H9 (cell line): ENCODE measurements around the gene PROCA1. TPM values are rescaled to one million over a fixed set of nuclear protein-coding genes. Genes with fewer than 3 reads are reported as not detected.

Experiments
- DNase-seq: peaks from one replicate; pipeline ENCODE4 v3.0.0-alpha.2; 2017
- H2AFZ ChIP-seq: one replicate; pipeline ENCODE4 v1.6.1; 2013; ENCODE audit warnings: mild to moderate bottlenecking, low read length, control low read depth, moderate library complexity
- H2AK5ac ChIP-seq: 2 replicates; pipeline ENCODE4 v1.6.1; 2013; ENCODE audit warnings: low read length, control low read depth, mixed read lengths; ENCODE audit not compliant: insufficient read length
- H2BK120ac ChIP-seq: one replicate; pipeline ENCODE4 v1.6.1; 2013; ENCODE audit warnings: low read depth, mild to moderate bottlenecking, low read length, control low read depth, inconsistent platforms; ENCODE audit not compliant: poor library complexity, severe bottlenecking
- H2BK12ac ChIP-seq: 2 replicates; pipeline ENCODE4 v1.6.1; 2013; ENCODE audit warnings: low read length, control low read depth, mixed read lengths, low read depth; ENCODE audit not compliant: insufficient read length
- H2BK15ac ChIP-seq: 2 replicates; pipeline ENCODE4 v1.6.1; 2013; ENCODE audit warnings: low read depth, low read length, control low read depth
- H2BK20ac ChIP-seq: one replicate; pipeline ENCODE4 v1.6.1; 2013; ENCODE audit warnings: low read depth, mild to moderate bottlenecking, low read length, control low read depth, inconsistent platforms; ENCODE audit not compliant: poor library complexity, severe bottlenecking
- H2BK5ac ChIP-seq: 2 replicates; pipeline ENCODE4 v1.6.1; 2013; ENCODE audit warnings: low read length, control low read depth, mixed read lengths; ENCODE audit not compliant: insufficient read length
- H3K14ac ChIP-seq: 2 replicates; pipeline ENCODE4 v1.6.1; 2013; ENCODE audit warnings: low read length, control low read depth; ENCODE audit not compliant: insufficient read depth
- H3K18ac ChIP-seq: 2 replicates; pipeline ENCODE4 v1.6.1; 2013; ENCODE audit warnings: low read depth, mild to moderate bottlenecking, mixed read lengths, low read length, control low read depth; ENCODE audit not compliant: insufficient read length
- H3K23ac ChIP-seq: 2 replicates; pipeline ENCODE4 v1.6.1; 2013; ENCODE audit warnings: low read length, control low read depth, mixed read lengths, low read depth; ENCODE audit not compliant: insufficient read length
- H3K23me2 ChIP-seq: 2 replicates; pipeline ENCODE4 v1.6.1; 2013; ENCODE audit warnings: low read depth, mild to moderate bottlenecking, mixed read lengths, low read length, control low read depth; ENCODE audit not compliant: insufficient read length, poor library complexity, severe bottlenecking
- H3K27ac ChIP-seq: 2 replicates; pipeline ENCODE4 v1.5.1; 2013; ENCODE audit warnings: low read length, control low read depth, mixed read lengths, low read depth; ENCODE audit not compliant: insufficient read length
- H3K27me3 ChIP-seq: 2 replicates; pipeline ENCODE4 v1.6.1; 2013; ENCODE audit warnings: low read length, control low read depth, inconsistent platforms; ENCODE audit not compliant: insufficient read depth
- H3K4ac ChIP-seq: 2 replicates; pipeline ENCODE4 v1.6.1; 2013; ENCODE audit warnings: low read depth, mild to moderate bottlenecking, control low read depth, inconsistent platforms, low read length, moderate library complexity
- H3K4me1 ChIP-seq: 2 replicates; pipeline ENCODE4 v1.6.1; 2013; ENCODE audit warnings: low read length, control low read depth, inconsistent platforms; ENCODE audit not compliant: insufficient read depth
- H3K4me2 ChIP-seq: 2 replicates; pipeline ENCODE4 v1.6.1; 2013; ENCODE audit warnings: low read length, control low read depth, mixed read lengths; ENCODE audit not compliant: insufficient read length, insufficient read depth
- H3K56ac ChIP-seq: 2 replicates; pipeline ENCODE4 v1.6.1; 2013; ENCODE audit warnings: low read depth, mild to moderate bottlenecking, mixed read lengths, low read length, control low read depth; ENCODE audit not compliant: insufficient read length
- H3K79me1 ChIP-seq: 2 replicates; pipeline ENCODE4 v1.6.1; 2013; ENCODE audit warnings: low read depth, mild to moderate bottlenecking, moderate library complexity, low read length, control low read depth, inconsistent platforms; ENCODE audit not compliant: insufficient read depth, poor library complexity, severe bottlenecking
- H3K79me2 ChIP-seq: 2 replicates; pipeline ENCODE4 v1.6.1; 2013; ENCODE audit warnings: low read length, control low read depth, inconsistent platforms; ENCODE audit not compliant: insufficient read depth
- H3K9ac ChIP-seq: 2 replicates; pipeline ENCODE4 v1.6.1; 2013; ENCODE audit warnings: low read length, control low read depth, mixed read lengths; ENCODE audit not compliant: insufficient read length; ENCODE audit errors: extremely low read depth
- H3K9me3 ChIP-seq: one replicate; pipeline ENCODE4 v1.6.1; 2013; ENCODE audit warnings: low read depth, low read length, inconsistent platforms; ENCODE audit not compliant: control insufficient read depth
- H3T11ph ChIP-seq: one replicate; pipeline ENCODE4 v1.6.1; 2013; ENCODE audit warnings: mild to moderate bottlenecking, low read length, control low read depth, inconsistent platforms
- H4K20me1 ChIP-seq: one replicate; pipeline ENCODE4 v1.6.1; 2013; ENCODE audit not compliant: control insufficient read depth, insufficient read length, insufficient read depth
- H4K5ac ChIP-seq: 2 replicates; pipeline ENCODE4 v1.6.1; 2013; ENCODE audit warnings: low read depth, mild to moderate bottlenecking, mixed read lengths, low read length, control low read depth; ENCODE audit not compliant: insufficient read length
- H4K8ac ChIP-seq: replicated peaks from 2 replicates; pipeline ENCODE4 v1.6.1; 2013; ENCODE audit warnings: low read length, control low read depth, mixed read lengths, low read depth; ENCODE audit not compliant: insufficient read length
- H4K91ac ChIP-seq: 2 replicates; pipeline ENCODE4 v1.6.1; 2013; ENCODE audit warnings: low read depth, mild to moderate bottlenecking, moderate library complexity, mixed read lengths, low read length, control low read depth; ENCODE audit not compliant: insufficient read length
- H3K27ac Mint-ChIP-seq, 3 experiments: 2 replicates in 2 of 3; 3 replicates in 1 of 3; pipeline ENCODE4 v1.8.0; 2020 to 2021; ENCODE audit warnings: mixed read lengths in 3 of 3, mild to moderate bottlenecking in 1 of 3, moderate library complexity in 1 of 3
- H3K27me3 Mint-ChIP-seq: 2 replicates; pipeline ENCODE4 v1.8.0; 2021; ENCODE audit warnings: low read depth, mild to moderate bottlenecking, moderate library complexity, mixed read lengths
- H3K36me3 Mint-ChIP-seq, 3 experiments: 2 replicates in 2 of 3; 3 replicates in 1 of 3; pipeline ENCODE4 v1.8.0; 2020 to 2021; ENCODE audit warnings: low read depth in 3 of 3, mixed read lengths in 3 of 3; ENCODE audit not compliant: insufficient read depth in 1 of 3
- H3K4me1 Mint-ChIP-seq, 2 experiments: 2 replicates each; pipeline ENCODE4 v1.8.0; 2020; ENCODE audit warnings: mixed read lengths in 2 of 2
- H3K4me3 Mint-ChIP-seq, 2 experiments: 2 replicates in 1 of 2; 3 replicates in 1 of 2; pipeline ENCODE4 v1.8.0; 2020 to 2021; ENCODE audit warnings: mild to moderate bottlenecking in 2 of 2, mixed read lengths in 2 of 2, moderate library complexity in 1 of 2
- H3K9me3 Mint-ChIP-seq, 2 experiments: 2 replicates in 1 of 2; 3 replicates in 1 of 2; pipeline ENCODE4 v1.8.0; 2020; ENCODE audit warnings: mild to moderate bottlenecking in 2 of 2, mixed read lengths in 2 of 2, moderate library complexity in 1 of 2
- WGBS: extraction: QIAGEN DNeasy Blood & Tissue Kit; methylation state at CpG from one replicate; pipeline ENCODE4 v1.1.7; 2013; ENCODE audit warnings: missing lambda C conversion rate, low lambda C conversion rate, mixed read lengths; ENCODE audit not compliant: insufficient read length; ENCODE audit errors: extremely low coverage; 5-methylcytosine and 5-hydroxymethylcytosine counted together
- total RNA-seq: library from RNA; stranded (reverse); gene quantifications from 2 replicates; pipeline ENCODE4 v1.2.1, GENCODE V29; 2021
- TF ChIP-seq, protein P1 (sequence below): fragments of 200-600 bp; sonication (generic); conservative IDR thresholded peaks from 3 replicates; pipeline ENCODE4 v1.8.0; 2021; ENCODE audit warnings: antibody characterized with exemption, mild to moderate bottlenecking

The PROCA1 gene
- total RNA-seq, 1 experiment from 2014 or later = 15.0 TPM

DNA sequence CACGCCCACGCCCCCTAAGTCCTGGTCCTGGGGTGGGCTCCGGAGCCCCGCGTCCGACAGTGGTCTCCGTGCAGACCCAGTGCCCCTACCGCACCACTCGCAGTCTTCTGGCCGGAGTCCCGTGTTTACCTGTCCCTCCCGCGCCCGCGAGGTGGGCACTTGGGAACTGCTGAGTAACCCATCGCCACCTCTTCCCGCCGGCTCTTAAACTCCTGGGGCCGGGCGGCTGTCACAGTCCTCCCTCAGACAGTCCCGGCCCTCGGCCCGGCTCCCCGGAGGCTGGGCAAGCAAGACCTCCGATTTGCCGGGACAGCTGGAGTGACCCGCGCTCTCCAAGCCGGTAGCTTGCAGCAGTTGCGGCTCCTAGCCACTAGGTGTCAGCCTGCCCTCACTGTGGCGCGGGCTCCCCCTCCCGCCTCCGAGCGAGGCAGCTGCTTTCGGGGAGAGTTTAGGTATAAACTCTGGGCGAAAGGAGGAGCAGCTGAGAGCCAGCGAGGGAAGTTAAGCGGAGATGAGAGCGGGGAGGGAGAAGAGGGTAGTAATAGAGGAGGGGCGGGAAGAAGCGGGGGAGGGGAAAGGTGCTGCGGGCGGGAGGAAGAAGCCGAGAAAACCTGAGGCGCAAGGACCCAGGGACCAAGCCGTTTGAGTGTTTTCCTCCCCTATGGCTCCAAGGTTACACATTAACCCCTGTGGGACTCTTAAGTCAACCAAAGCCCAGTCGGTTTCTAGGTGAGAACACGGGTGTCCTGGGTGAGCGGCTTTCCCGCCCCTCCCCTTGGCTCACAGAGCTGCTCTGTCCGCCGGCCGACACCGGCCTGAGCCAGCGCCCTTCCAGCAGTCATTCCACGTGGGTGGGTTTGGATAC, 15.2 kb upstream of the PROCA1 start:
- Mint-ChIP-seq H3K27me3 (no peaks in the 10 kb centered on the region; the same call in 1 of the 2 replicates), H3K4me3 (peak overlapping the region; percentile 95 to 96), H3K27ac (peak overlapping the region; percentile 98 to 99 (median 99)), H3K4me1 (peaks cover 29 to 38% of the 10 kb centered on the region in 2 experiments), H3K9me3 (no peaks in the 10 kb centered on the region; a peak in 2 of 5 replicates), H3K36me3 (peaks cover 24 to 34% (median 28%) of the 10 kb centered on the region in 3 experiments; a peak in 6 of 7 replicates)
- Histone ChIP-seq H3K4me2 (peak overlapping the region; percentile 79), H4K8ac (no peak overlapping the region), H3K56ac (no peak overlapping the region), H2BK15ac (no peak overlapping the region), H3K79me1 (peaks cover 3% of the 10 kb centered on the region), H4K20me1 (no peaks in the 10 kb centered on the region), H2AFZ (no peak overlapping the region), H3K18ac (peak overlapping the region; percentile 65), H3K23me2 (peaks cover 20% of the 10 kb centered on the region), H3K79me2 (no peaks in the 10 kb centered on the region), H2BK120ac (peak overlapping the region; percentile 88), H3K9me3 (no peaks in the 10 kb centered on the region), H2BK12ac (peak overlapping the region; percentile 51), H3K27ac (peak overlapping the region; percentile 92), H3K27me3 (no peaks in the 10 kb centered on the region), H2BK20ac (no peak overlapping the region), H2BK5ac (peak overlapping the region; percentile 85), H3K4ac (no peak overlapping the region; the same call in 1 of the 2 replicates), H4K5ac (peak overlapping the region; percentile 85), H3T11ph (no peak overlapping the region), H3K9ac (peak overlapping the region; percentile 74), H4K91ac (no peak overlapping the region), H2AK5ac (no peak overlapping the region), H3K23ac (no peak overlapping the region), H3K4me1 (0 out of 2 replicates have a peak, but pooled peaks cover 2% of the 10 kb centered on the region), H3K14ac (peak overlapping the region; percentile 95)
- no CpG with 5 or more reads among the region's 57 CpGs for WGBS
- TF ChIP-seq, protein P1, sequence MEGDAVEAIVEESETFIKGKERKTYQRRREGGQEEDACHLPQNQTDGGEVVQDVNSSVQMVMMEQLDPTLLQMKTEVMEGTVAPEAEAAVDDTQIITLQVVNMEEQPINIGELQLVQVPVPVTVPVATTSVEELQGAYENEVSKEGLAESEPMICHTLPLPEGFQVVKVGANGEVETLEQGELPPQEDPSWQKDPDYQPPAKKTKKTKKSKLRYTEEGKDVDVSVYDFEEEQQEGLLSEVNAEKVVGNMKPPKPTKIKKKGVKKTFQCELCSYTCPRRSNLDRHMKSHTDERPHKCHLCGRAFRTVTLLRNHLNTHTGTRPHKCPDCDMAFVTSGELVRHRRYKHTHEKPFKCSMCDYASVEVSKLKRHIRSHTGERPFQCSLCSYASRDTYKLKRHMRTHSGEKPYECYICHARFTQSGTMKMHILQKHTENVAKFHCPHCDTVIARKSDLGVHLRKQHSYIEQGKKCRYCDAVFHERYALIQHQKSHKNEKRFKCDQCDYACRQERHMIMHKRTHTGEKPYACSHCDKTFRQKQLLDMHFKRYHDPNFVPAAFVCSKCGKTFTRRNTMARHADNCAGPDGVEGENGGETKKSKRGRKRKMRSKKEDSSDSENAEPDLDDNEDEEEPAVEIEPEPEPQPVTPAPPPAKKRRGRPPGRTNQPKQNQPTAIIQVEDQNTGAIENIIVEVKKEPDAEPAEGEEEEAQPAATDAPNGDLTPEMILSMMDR = peak; percentile 98
- DNase-seq = peak; percentile 99
